GM12865 (cell line): Measurements from ENCODE around the gene ARHGAP6.

Experiments used
- DNase-seq: peaks from one replicate; pipeline ENCODE4 v3.0.0; 2010; ENCODE audit warnings: low read depth
- H3K4me3 ChIP-seq: 2 replicates; pipeline ENCODE4 v1.5.1; 2011; ENCODE audit warnings: mild to moderate bottlenecking, low read depth, low read length, control low read depth
- CTCF ChIP-seq: IDR thresholded peaks from 2 replicates; pipeline ENCODE4 v1.5.1; 2011; ENCODE audit warnings: low read length, control low read depth, low read depth, inconsistent platforms; ENCODE audit not compliant: insufficient read depth; ENCODE audit errors: missing control alignments

The ARHGAP6 gene

DNA sequence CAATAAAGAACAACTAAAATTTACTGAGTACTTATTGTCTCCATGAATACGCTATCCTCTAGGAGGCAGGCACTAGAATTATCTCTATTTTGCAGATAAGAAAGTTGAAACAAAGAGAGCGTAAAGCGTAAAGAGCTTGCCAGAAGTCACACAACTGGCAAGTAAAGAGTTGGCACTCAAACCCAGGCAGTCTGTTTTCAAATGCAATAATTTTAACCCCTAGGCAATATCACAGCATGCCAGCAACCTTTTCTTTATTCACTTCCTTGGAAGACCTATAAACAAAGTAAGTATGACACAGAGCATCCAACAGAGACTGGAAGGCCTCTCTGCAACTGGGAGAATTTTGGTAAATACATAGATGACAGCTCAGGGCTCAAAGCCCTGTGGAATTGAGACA is 395.7 kb downstream of the ARHGAP6 start:
- no peak overlapping the region for H3K4me3 ChIP-seq
- no peak for DNase-seq
- no peak for TF ChIP-seq CTCF

DNA sequence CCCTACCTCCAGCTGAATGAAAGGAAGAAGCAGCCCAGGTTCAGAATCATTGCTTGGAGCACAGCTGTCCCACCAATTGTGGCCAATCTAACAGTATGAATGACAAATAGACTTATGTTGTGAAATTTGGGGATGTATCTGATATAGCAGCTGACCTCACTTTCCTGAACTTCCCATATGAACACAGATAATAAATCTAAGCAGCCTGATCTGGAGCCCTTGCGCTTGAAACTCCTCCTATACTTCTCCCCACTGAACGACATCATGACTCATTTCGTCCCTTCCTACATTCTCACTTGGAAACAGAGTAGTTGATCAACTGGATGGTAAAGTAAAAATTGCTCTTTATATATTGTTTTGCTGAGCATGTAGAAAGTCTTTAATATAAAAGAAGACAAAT is 396.7 kb downstream of the ARHGAP6 start:
- no peak overlapping the region for H3K4me3 ChIP-seq
- no peak for TF ChIP-seq CTCF
- DNase-seq: no peak

- TF ChIP-seq CTCF: no peak
- DNase-seq: no peak
- no peak overlapping the region for H3K4me3 ChIP-seq
These were observed 398.3 kb downstream of the ARHGAP6 start for GRCh38 chrX:11267425-11267824.

GRCh38 chrX:11266573-11267003 is 399.1 kb downstream of the ARHGAP6 start:
- H3K4me3 ChIP-seq: no peak overlapping the region
- TF ChIP-seq CTCF: no peak
- DNase-seq: no peak

DNA sequence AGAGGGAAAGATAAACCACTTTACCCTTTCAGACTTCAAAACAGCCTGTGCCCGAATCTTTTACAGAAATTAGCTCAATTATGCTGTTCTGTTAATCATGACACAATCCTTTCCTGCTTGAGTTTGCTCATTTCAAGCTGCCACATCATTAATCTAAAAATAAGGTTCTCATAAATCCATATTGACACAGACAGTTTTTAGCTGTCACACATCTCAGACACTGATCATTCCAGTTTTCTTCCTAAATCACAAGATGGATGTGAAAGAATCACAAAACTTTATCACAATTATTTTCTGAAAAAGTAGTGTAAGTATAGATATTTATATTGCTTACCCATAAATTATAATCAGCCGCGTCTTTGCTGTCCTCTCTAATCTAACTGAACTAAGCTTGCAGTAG is 400.4 kb downstream of the ARHGAP6 start:
- H3K4me3 ChIP-seq: no peak overlapping the region
- no peak for TF ChIP-seq CTCF
- DNase-seq: no peak

DNA sequence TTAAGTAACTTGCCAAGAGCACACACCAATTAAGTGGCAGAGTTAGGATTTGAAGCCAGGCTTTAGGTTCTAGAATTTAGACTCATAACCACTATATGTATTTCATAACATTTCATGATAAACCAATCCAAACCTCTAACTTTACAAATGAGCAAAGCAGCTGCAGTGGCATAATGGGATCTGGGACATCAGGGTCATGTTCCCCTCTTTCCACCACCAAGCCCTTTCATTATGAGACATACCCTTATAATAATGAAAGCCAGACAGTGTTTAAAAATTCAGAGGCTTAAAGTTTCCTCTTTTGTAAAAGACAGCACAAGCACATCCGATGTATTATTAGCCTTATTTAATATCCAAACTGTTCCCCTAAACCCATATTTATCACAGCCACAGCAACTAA is 400.8 kb downstream of the ARHGAP6 start:
- H3K4me3 ChIP-seq: no peak overlapping the region
- no peak for TF ChIP-seq CTCF
- DNase-seq: peak; percentile 19

DNA sequence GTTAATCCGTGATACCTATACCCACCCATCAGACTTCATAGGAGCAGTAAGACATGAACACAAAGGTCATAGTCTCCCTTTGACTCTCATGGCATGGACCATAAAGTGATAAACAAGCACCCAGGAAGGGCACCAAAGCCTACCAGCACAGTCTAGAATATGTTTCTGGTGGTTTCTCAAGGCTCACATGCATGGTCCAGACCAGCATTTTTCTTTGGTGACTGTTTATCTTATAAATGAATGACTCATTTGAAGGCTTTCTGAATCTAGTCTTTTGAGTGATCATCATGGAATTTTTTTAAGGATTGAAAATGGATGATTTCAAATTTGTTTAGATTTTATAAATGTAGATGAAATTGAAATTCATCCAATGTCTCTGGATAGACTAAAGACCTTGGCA is 404.5 kb downstream of the ARHGAP6 start:
- H3K4me3 ChIP-seq: no peak overlapping the region
- no peak for DNase-seq
- TF ChIP-seq CTCF: no peak
